NCI-H446 treated with DMSO at 0.1 percent for 48 hours (cell line): ENCODE results near the gene GH1.
"Not testable (repeated sequence)": the region's sequence is repeated elsewhere in the genome, so short reads cannot be mapped to it uniquely, and the experiment has no call there.

Experiments
- DNase-seq: peaks from one replicate; lab custom pipeline; 2025; lab: John Stamatoyannopoulos, UW

Gene GH1

DNA sequence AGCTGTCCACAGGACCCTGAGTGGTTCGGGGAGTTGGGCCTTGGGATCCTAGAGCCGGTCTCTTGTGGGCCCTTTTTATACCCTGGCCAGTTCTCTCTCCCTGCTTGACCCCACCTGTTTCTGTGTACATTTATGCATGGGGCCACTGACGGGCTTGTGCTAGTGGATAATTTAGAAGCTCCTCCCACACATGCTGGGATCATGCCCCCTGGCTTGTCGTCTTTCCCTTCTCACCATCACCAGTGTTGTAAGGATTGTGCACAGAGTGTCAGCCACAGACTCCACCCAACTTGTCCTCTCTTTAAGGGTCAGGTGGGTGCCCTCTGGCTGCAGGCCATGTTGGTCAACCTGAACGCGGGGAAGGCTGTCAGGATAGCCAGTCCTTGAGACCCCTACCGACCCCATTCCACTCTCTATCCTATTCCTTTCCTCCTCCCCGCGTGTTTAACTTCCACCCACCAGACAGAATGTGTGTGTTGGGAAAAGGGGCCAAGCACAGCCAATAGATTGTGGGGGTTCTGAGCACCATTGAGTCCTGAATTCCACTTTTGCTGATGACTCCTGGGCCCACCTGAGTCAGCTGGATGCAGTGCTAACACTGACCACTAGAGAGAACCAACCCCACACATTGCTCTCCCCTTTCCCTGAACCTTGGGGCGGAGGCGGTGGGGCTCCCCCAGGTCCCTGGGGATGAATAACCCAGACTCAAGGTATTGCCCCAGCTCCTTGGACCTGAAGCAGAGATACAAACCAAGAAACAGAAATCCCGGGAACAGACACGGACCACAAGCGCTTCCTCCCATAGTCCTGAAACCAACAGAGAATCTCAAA is 21.9 kb downstream of the GH1 start, which contains the start of gene CSH1:
CSH1 (minus strand) TSS at position 51 of the 831 bp plus-strand sequence. CDS start 63 bp downstream, outside the sequence.
- not testable (repeated sequence) for DNase-seq

DNA sequence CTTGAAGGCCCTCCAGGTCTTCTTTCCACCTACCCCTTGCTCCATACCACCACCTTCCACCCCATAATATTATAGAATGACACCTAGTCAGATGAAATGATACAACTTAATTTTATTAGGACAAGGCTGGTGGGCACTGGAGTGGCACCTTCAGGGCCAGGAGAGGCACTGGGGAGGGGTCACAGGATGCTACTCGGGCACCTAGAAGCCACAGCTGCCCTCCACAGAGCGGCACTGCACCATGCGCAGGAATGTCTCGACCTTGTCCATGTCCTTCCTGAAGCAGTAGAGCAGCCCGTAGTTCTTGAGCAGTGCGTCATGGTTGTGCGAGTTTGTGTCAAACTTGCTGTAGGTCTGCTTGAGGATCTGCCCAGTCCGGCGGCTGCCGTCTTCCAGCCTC is 23.8 kb downstream of the GH1 start:
- not testable (repeated sequence) for DNase-seq

DNA sequence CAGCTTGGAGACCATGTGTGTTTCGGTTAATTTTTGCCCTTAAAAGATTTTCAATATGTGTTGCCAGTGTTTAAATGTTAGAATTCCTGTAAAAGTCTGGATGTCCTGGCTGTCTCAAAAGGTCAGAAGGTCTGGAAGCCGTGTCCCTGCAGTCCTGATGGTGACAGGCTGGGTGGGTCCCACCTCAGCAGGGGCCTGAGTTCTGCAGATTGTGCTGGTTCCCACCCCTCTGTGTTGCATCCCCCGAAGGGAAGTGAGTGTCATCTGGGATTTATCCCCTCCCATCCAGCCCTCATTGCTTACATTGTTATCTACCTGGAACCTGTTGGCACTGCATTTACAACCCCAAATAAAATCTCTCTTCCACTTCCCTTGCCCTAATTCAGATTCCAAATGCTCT is 24.6 kb downstream of the GH1 start:
- DNase-seq, result not testable (repeated sequence)

DNA sequence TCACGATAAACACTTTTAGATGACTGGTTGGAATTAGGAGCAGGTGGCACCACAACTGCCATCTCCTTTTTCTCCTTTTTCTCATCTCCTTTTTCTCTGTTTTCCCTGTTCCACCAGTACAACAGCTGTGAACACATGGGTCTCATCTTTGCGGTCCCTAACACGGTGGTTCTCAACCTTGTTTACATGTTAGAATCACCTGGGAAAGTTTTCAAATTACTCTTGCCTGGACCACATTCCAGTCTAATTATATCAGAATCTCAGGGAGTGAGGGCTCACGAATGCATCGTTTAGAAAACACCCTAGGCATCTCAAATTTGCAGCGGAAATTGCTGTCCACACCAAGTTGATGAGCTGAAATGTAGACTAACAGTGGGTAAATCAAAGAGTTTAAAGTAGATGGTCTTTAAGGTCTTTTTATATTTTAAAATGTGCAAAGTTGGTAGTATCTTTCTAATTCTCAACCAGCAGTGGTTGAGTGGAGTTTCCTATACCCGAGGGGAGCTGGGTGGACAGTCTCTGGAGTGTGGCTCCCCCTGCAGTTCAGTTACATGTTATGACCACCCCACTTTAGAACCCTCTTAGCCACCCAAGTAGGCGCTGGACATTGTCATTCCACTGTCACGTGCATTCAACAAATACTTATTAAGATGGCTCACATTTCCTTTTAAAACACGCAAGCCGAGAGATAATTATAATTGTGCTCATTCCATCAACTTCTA is 26.2 kb downstream of the GH1 start:
- DNase-seq, result not testable (repeated sequence)

DNA sequence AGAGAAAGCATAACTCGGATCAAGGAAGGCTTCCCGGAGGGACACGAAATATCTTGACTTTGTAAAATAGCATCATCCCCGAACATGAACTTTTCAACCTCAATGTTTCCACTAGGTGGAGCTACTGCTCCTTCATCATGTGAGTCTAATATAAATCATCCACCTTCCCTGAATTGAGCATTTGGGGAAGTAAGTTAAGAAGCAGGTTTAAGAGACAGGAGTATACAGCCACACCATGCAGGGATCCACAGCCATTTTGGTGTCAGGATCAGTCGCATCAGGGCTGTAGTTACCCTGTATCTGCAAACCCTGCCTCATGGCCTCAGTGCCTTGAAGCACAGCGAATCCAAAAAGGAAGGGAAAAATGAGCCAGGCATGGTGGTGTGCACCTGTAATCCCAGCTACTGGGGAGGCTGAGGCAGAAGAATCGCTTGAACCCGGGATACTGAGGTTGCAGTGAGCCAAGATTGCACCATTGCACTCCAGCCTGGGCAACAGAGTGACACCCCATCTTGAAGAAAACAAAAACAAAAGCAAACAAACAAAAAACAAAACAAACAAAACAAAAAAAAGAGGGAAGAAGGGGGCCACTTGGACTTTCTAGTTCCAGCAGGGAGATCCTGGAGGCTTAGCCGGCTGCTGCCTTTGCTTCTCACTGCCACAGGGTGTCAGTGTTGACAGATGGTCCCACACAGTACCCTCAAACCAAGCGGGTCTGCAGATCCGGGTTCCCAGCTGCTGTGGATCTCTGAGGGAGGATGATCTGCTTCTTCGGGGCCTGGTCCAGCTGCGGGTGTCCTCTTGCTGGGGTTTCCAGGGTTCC is 29.4 kb downstream of the GH1 start:
- DNase-seq, result not testable (repeated sequence)

DNA sequence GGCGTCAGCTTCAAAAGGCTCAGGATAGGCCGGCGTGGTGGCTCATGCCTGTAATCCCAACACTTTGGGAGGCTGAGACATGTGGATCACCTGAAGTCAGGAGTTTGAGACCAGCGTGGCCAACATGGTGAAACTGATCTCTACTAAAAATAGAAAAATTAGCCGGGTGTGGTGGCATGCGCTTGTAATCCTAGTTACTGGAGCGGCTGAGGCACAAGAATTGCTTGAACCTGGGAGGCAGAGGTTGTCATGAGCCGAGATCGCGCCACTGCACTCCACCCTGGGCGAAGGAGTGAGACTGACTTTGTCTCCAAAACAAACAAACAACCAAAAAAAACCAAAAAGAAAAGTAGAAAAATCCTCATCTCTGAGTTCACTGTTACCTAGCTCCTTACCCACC is 33.5 kb downstream of the GH1 start:
- not testable (repeated sequence) for DNase-seq

DNA sequence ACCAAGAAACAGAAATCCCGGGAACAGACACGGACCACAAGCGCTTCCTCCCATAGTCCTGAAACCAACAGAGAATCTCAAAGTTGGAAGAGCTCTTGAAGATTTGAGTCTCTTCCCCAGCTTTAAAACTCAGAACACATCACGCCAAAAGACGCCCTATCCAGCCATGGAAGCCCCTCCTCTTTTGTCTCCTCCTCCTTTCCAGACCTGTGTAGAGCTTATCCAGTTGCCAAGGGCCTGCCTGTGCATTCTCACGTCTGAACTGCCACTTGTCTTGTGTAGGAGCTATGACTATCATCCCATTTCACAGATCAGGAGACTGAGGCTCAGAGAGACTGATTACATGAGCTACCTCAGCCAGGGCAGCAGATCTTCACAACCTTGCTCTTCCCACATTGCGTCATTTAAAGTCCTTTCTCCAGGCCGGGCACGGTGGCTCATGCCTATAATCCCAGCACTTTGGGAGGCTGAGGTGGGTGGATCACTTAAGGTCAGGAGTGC is 36.0 kb downstream of the GH1 start:
- not testable (repeated sequence) for DNase-seq

DNA sequence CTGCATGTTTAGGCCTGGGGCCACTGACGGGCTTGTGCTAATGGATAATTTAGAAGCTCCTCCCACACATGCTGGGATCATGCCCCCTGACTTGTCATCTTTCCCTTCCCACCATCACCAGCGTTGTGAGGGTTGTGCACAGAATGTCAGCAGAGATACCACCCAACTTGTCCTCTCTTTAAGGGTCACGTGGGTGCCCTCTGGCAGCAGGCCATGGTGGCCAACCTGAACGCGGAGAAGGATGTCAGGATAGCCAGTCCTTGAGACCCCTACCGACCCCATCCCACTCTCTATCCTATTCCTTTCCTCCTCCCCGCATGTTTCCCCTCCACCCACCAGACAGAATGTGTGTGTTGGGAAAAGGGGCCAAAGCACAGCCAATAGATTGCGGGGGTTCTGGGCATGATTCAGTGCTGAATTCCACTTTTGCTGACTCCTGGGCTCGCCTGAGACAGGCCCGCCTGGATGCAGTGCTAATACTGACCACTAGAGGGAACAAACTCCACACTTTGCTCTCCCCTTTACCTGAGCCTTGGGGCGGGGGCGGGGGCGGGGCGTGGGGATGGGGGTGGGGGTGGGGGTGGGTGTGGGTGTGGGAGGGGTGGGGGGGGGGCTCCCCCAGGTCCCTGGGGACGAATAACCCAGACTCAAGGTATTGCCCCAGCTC is 36.6 kb downstream of the GH1 start, which contains the start of gene GH2:
GH2 (minus strand) TSS at position 10 of the 667 bp plus-strand sequence. CDS start 143 bp downstream, outside the sequence.
- DNase-seq, result no peak

DNA sequence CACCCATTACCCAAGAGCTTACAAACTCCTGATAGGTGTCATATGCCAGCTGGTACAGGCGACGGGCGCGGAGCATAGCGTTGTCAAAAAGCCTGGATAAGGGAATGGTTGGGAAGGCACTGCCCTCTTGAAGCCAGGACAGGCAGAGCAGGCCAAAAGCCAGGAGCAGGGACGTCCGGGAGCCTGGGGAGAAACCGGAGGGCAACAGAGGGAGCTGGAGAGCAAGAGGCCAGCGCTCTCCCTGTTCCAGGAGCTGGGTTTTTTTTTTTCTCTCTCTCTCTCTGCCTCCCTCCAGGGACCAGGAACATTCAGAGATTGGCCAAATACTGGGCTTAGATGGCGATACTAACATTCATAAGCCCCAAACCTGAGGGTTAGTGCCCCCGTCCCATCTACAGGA is 37.3 kb downstream of the GH1 start:
- not testable (repeated sequence) for DNase-seq

DNA sequence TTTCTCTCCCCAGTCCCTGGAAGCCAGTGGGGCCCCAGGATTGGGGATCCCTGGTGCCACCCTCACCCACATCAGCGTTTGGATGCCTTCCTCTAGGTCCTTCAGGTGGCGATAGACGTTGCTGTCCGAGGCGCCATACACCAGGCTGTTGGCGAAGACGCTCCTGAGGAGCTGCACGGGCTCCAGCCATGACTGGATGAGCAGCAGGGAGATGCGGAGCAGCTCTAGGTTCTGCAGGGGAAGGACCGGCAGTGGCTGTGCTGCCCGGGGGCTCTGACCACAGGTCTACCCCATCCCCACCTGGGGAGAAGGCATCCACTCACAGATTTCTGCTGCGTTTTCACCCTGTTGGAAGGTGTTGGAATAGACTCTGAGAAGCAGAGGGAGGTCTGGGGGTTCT is 37.9 kb downstream of the GH1 start:
- no peak for DNase-seq

DNA sequence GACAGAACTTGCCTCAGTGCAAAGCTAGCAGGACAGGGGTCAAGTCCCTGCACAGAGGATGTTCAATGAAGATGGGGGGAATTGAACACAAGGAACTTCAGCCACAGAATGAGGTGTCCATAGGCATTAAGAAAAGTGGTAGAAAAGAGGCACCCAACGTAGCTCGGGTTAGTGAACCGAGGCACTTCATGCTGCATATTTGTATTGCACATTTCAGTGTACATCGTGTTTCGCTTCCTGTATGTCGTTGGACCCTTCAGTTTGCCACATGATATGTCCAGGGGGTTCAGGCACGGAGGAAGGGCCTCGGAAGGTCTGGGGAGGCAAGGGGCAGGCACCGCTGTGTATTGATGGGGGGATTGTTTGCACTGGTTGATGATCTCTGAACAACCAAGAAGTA is 40.2 kb downstream of the GH1 start:
- DNase-seq, result not testable (repeated sequence)

DNA sequence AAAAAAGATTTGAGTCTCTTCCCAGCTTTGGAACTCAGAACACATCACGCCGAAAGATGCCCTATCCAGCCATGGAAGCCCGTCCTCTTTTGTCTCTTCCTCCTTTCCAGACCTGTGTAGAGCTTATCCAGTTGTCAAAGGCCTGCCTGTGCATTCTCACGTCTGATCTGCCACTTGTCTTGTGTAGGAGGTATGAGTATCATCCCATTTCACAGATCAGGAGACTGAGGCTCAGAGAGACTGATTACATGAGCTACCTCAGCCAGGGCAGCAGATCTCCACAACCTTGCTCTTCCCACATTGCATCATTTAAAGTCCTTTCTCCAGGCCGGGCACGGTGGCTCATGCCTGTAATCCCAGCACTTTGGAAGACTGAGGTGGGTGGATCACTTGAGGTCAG is 43.9 kb downstream of the GH1 start:
- DNase-seq, result not testable (repeated sequence)

DNA sequence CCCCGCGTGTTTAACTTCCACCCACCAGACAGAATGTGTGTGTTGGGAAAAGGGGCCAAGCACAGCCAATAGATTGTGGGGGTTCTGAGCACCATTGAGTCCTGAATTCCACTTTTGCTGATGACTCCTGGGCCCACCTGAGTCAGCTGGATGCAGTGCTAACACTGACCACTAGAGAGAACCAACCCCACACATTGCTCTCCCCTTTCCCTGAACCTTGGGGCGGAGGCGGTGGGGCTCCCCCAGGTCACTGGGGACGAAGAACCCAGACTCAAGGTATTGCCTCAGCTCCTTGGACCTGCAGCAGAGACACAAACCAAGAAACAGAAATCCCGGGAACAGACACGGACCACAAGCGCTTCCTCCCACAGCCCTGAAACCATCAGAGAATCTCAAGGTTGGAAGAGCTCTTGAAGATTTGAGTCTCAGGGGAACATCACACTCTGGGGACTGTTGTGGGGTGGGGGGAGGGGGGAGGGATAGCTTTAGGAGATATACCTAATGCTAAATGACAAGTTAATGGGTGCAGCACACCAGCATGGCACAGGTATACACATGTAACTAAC is 44.5 kb downstream of the GH1 start:
- not testable (repeated sequence) for DNase-seq

DNA sequence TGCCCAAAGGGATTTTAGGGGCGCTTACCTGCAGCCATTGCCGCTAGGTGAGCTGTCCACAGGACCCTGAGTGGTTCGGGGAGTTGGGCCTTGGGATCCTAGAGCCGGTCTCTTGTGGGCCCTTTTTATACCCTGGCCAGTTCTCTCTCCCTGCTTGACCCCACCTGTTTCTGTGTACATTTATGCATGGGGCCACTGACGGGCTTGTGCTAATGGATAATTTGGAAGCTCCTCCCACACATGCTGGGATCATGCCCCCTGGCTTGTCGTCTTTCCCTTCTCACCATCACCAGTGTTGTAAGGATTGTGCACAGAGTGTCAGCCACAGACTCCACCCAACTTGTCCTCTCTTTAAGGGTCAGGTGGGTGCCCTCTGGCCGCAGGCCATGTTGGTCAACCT is 45.1 kb downstream of the GH1 start, which contains the start of gene CSH2:
CSH2 (minus strand) TSS at position 101 of the 400 bp plus-strand sequence; CDS start at position 38, 63 bp downstream.
- not testable (repeated sequence) for DNase-seq

DNA sequence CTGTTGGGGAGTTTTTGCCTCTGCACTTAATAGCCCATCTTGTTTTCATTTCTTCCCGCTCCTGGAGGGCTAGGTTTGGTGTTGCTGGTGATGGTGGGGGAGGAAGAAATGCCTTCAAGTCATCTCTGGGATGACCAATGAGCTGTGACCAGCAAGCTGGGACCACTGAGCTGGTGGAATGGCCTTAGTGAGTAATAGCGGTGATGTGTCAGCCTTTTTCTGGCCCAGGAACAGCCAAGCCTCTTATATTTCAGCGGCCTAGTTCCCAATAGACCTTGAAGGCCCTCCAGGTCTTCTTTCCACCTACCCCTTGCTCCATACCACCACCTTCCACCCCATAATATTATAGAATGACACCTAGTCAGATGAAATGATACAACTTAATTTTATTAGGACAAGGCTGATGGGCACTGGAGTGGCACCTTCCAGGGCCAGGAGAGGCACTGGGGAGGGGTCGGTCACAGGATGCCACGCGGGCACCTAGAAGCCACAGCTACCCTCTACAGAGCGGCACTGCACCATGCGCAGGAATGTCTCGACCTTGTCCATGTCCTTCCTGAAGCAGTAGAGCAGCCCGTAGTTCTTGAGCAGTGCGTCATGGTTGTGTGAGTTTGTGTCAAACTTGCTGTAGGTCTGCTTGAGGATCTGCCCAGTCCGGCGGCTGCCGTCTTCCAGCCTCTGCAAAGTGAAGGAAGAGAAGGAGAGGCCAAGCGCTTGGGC is 46.8 kb downstream of the GH1 start:
- not testable (repeated sequence) for DNase-seq

DNA sequence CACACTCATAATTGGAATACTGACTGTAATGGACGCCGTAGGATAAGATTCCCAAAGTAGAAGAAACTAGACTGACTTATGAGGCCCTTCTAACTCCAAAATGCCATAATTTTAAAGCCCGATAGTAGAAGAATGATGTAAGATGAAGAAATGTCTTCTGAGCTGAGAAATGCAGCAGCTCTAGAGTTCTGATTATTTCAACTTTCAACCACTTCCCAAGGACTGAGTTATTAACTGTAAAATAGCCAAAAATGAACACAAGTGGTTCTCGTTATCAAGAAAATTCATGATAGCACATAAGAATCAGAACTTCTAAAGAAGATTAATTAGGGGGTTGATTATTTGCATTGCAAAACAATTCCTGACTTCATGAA is 48.4 kb downstream of the GH1 start:
- DNase-seq, result not testable (repeated sequence)

DNA sequence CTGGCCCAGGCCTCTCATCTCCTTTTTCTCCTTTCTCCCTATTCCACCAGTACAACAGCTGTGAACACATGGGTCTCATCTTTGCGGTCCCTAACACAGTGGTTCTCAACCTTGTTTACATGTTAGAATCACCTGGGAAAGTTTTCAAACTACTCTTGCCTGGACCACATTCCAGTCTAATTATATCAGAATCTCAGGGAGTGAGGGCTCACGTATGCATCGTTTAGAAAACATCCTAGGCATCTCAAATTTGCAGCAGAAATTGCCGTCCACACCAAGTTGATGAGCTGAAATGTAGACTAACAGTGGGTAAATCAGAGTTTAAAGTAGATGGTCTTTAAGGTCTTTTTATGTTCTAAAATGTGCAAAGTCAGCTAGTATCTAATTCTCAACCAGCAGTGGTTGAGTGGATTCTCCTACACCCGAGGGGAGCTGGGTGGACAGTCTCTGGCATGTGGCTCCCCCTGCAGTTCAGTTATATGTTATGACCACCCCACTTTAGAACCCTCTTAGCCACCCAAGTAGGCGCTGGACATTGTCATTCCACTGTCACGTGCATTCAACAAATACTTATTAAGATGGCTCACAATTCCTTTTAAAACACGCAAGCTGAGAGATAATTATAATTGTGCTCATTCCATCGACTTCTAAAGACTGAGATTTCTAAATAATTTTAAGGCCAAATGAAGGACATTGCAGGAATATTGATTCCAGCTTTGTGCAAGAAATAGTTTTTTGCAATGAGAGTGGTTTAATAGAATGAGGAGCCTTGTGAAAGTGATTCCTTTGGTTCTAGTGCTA is 48.9 kb downstream of the GH1 start:
- DNase-seq, result not testable (repeated sequence)
